Renal pelvis (tissue), 4 donors: Measurements from ENCODE around the gene RPS16. TPM values are rescaled to one million over a fixed set of nuclear protein-coding genes. Genes with fewer than 3 reads are reported as not detected.

Experiments
- DNase-seq: peaks from one replicate; pipeline ENCODE4 v3.0.0-alpha.2; 2013
- polyA plus RNA-seq, 3 donors: library from polyadenylated mRNA; unstranded; fragments of 120-200 nt; gene quantifications; one replicate each; pipeline ENCODE4 v1.2.1, GENCODE V29; 2013; ENCODE audit not compliant: insufficient read length in 3 of 3

The RPS16 gene
- polyA plus RNA-seq, 3 donors: 1,287 to 1,452 (median 1,291) TPM

DNA sequence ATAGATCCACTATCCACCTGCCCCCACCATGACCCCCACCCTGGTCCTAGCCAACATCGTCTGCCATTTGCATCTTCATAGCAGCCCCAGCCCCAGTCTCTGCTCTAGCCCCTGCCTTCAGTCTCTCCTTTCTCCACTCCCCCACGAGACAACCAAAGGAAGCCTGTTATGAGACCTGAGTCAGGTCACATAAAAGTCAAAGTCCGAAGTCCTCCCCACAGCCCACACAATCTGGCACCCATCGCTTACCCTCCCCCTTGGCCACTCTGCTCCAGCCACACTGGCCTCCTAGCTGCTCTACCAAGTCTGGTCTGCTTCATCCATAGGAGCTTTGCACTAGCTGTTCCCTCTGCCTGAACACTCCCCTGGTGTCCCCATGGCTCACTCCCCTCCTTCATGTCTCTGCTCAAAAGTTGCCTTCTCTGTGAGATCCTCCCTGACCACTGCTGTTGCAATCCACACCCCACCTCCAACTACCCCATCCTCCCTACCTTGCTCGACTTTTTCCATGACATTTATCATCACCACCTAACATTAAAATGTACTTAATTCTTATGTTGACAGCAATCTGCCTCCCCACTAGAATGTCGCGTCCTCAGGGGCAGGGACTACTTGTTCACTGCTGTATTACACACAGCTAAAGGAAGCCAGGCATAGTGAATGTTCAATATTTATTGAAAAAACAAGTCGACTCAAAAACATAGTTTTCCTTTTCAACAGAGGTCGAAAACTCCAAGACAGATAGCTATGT is 24.5 kb downstream of the RPS16 start:
- DNase-seq: no peak

DNA sequence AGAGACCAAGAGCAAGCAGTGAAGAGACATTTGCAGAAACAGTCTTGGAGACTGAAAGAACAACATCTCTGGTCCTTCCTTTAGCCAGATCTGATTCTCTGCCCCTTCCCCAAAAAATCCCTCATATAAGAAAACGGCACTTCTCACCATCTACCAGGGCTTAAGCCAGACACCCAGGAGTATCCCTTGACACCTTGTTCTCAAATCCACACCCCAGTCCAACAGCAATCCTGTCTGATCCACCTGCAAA is 25.0 kb downstream of the RPS16 start:
- DNase-seq: no peak

DNA sequence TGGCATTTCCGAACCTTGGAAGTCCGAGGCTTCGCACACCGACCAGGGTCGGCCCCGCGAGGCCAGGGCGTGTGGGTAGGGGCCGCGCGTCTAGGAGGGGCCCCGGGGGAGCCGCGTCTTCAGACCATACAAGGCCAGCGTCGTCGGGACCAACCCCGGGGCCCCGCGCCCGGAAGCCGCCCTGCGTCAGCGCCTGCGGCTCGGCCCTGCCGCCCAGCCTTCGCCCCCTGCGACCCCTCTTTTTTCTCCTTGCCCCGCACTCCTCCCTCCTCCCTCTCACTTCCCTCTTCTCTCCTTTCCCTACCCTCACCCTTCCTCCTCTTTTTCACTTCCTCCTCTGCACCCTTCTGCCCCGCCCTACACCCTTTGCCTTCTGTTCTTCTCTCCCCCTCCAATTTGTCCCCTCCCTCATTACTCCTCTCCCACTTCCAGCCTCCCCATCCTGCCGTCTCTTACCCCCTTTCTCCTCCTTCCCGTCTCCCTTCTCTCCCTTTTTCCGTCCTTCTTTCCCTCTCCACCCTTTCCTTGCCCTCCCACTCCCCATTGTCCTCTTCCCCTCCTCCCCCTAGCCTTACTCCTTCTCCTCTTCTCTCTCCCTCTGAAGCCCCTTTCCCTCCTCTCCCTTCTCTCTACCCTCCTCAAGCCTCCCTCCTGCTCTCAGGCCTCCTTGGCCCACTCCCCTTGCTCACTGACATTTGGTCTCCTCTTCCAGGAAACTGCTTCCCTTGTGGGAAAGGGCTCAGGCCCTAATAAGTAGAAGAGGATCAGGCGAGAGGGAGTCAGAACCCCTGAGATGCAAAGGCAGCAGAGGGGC is 25.5 kb downstream of the RPS16 start:
- peak; percentile 53 for DNase-seq

DNA sequence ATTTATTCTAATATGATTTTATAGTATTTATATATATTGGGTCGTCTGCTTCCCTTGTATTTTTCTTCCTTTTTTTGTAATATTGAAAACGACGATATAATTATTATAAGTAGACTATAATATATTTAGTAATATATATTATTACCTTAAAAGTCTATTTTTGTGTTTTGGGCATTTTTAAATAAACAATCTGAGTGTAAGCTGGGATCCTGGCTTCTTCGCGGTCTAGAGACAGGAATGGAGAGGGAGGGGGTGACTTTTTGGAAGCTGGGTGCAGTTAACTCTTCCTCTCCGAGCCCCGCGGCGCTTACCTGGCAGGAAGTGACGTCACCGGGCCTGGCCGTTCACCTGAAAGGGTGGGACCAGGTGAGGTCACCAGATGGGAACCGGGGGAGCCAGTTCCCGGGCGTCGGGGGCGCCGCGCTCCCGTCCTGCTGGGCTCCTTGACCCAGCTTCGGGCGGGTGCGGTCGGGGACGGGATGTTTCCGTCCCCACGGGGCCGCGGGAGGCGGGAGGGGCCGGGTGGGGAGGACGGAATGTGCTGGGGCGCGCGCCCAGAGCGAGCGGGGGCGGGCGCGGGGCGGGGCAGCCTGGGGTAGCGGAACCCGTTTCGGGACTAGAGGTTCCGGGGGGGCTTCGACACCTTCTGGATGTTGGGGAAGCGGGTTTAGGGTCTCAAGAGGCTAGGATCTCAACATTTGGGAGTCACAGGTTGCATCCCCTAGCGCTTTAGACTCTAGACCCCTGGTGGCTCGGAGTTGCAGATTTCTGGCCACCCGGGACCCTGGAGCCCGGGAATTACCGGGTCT is 26.3 kb downstream of the RPS16 start:
- peak; percentile 79 for DNase-seq

DNA sequence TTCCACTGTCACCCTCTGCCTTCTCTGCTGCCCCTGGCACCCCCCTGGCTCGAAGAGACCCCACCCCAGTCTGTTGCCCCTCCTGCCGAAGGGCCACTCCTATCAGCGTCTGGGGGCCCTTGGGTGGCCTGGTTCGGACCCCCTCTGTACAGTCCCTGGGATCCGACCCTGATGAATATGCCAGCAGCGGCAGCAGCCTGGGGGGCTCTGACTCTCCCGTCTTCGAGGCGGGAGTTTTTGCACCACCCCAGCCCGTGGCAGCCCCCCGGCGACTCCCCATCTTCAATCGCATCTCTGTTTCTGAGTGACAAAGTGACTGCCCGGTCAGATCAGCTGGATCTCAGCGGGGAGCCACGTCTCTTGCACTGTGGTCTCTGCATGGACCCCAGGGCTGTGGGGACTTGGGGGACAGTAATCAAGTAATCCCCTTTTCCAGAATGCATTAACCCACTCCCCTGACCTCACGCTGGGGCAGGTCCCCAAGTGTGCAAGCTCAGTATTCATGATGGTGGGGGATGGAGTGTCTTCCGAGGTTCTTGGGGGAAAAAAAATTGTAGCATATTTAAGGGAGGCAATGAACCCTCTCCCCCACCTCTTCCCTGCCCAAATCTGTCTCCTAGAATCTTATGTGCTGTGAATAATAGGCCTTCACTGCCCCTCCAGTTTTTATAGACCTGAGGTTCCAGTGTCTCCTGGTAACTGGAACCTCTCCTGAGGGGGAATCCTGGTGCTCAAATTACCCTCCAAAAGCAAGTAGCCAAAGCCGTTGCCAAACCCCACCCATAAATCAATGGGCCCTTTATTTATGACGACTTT is 27.1 kb downstream of the RPS16 start:
- DNase-seq: peak; percentile 29

DNA sequence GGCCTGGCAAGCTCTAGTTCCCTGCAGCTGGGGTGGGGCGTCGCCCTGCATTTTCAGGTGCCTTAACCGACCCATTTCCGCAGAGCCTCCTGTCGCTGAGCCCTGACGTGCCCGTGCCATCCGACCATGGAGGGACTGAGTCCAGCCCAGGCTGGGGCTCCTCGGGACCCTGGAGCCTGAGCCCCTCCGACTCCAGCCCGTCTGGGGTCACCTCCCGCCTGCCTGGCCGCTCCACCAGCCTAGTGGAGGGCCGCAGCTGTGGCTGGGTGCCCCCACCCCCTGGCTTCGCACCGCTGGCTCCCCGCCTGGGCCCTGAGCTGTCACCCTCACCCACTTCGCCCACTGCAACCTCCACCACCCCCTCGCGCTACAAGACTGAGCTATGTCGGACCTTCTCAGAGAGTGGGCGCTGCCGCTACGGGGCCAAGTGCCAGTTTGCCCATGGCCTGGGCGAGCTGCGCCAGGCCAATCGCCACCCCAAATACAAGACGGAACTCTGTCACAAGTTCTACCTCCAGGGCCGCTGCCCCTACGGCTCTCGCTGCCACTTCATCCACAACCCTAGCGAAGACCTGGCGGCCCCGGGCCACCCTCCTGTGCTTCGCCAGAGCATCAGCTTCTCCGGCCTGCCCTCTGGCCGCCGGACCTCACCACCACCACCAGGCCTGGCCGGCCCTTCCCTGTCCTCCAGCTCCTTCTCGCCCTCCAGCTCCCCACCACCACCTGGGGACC is 27.9 kb downstream of the RPS16 start:
- peak; percentile 22 for DNase-seq

DNA sequence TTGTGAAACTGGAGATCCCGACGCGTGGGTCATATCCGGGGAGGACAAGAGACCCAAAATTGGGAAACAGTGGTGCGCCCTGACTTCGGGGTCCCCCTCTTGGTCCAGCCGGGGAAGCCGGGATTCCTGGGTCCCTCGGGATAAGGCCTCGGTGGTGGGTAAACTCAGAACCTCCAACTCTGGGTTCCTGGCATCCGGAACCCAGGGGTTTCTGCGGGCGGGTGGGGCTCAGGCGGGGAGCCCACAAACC is 28.4 kb downstream of the RPS16 start:
- DNase-seq: no peak

DNA sequence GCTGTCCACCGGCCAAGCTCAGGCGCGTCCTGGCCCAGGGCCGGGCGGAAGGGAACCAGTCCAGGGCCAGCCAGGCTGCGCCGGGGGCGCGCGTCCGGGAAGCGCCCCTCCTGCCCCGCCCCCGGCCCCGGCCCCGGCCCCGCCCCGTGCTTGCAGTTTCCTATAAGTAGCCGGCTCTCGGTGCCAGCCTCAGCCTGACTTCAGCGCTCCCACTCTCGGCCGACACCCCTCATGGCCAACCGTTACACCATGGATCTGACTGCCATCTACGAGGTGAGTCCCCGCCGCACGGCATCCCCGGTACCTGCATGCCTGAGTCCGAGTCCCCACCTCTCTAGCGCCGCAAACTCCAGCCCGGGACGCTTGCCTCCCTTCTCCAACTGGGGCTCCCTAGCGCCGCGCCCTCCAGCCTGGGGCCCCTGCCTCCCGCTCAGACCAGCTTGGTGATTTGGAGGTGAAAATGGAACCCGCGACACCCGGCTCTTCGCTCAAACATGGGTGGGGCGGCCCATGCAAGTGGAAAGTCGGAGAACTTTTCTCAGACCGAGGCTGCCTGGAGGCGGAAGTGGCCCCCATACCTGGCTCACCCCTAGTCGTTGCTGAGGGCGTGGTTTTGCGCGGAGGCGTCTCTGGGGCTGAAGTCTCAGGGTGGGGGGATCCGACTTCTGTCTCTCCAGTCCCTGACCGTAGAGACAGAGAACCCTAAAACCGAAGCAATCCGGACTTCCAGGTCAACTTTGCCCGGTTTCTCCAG is 28.9 kb downstream of the RPS16 start, which contains the start of gene ZFP36:
Gene ZFP36, plus strand, starts transcription at position 192 of the 754 bp plus-strand sequence. Its CDS starts 58 bp downstream, at position 250.
- peak; percentile 80 for DNase-seq

DNA sequence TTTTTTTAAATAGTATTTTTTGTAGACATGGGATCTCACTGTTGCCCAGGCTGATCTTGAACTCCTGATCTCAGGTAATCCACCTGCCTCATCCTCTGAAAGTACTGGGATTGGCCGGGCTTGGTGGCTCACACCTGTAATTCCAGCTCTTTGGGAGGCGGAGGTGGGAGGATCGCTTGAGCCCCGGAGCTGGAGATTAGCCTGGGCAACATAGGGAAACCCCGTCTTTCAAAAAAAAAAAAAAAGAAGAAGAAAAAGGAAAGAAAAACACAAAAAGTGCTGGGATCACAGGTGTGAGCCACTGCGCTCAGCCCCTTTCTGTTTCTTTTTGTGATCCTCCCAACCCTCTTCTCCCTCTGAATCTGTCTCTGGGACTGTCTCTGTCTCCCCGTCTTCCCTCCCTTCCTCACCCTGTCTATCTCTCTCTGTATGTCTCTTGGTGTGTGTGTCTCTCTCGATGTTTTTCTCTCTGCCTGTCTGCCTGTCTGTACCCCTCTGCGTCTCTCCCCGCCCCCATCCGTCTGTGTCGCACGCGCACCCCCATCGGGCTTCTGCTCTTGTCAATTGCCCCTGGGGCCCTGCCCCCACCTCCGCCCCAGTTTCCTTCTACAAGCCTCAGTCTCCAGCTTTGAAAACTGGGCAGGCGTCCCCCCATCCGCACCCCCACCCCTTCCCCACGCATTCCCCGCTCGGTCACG is 29.6 kb downstream of the RPS16 start:
- DNase-seq: no peak

DNA sequence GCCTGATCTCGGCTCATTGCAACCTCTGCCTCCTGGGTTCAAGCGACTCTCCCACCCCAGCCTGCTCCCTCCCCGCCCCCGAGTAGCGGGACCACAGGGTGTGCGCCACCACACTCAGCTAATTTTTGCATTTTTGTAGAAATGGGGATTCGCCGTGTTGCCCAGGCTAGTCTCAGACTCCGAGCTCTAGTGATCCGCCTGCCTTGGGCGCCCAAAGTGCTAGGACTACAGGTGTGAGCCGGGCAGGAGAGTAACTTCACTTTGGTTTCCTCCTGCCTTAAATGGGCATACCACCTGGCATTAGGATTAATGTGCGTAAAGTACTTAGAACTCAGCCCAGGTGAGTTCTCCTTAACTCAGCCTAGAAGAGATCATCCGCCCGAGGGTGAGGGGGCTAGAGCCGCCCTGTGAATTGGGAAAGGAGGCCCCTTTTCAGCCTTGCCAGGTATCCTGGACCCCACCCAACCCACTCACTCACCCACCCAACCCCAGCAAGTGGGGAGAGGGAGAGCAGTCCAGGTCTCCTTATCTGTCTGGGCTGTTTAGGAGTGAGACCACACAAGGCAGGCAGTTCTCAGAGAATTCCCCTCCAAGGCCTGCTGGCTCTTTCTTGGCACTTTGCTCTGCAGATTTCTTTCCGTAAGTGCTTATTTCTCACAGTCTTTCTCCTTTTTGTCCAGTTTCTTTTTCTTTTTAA is 30.3 kb downstream of the RPS16 start:
- no peak for DNase-seq

DNA sequence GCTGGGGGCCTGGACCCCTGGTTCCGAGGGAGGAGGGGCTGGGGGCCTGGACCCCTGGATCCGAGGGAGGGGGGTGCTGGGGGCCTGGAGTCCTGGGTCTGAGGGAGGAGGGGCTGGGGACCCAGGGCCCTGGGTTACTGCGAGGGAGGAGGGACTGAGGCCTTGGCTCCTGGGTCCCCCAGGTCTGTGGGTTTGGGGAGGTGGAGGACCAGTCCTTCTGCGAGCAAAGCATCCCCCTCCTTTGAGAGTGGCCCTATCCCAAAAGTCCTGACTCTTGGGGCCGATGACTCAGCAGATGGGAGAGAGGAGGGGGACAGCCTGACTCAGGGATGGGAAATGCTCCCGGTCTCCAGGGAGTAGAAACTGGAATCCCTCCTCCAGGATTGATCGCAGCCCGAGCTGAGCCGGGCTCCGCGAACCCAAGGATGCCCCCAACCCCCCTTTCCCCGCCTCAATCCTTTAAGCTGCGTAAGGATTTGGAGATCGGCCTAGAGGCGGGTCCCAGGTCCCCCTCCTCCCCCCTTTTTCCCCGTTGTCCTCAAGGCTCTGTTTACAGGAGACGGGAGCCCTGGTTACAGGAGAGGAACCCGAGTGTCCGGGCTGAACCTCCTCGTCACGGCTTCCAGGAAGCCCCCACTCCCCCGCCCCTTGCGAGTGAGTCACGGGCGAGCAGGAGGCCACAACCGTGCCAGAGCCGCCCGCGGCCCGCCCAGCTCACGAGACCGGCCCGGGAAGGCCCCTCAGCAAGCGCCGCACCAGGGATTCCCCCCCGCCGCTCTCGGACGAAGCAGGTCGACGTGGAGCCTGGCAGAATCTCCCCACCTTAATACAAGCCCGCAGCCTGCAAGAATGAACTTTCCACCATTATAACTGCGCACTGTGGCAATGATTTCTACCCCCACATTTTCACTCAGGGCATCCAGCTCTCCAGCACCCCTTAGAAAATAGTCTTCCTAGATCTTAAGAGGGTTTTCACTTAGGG is 32.1 kb downstream of the RPS16 start:
- peak; percentile 95 for DNase-seq

DNA sequence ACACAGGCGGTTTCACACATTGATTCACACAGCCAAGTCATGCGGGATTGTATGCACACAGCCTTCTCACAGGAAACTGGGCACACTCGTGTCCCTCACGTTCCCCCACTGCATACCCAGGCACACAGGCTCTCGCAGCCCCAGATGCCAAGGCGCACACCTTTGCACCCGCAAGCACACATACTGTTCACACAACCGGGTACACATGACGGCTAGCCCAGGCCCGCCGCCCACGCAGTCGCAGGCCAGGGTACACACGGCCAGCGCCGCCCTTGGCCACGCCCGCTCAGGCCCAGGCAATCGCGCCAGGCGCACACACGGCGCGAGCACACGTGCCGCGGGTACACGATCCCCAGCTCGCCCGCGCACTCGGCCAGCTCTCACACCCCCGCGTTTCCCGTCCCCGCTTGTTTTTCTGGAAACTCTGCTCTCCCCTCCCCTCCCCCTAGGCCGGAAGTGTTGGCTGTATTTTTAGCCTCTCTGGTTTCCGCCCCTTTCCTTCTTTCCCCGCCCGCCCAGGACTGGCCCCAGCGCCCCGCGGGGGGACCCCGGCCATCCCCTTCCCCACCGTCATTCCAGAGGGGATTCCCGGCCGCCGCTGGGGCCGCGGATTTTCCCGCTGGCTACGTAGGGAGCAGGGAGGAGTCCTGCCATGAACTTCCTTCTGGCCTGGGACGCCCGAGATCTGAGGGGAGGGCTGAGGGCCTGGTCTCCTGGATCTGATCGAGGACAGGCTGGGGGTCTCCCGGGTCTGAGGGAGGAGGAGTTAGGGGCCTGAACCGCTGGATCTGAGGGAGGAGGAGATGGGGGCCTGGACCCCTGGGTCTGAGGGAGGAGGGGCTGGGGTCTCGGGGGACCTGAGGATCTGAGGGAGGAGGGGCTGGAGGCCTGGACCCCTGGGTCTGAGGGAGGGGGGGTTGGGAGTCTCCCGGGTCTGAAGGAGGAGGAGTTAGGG is 33.1 kb downstream of the RPS16 start:
- peak; percentile 95 for DNase-seq

DNA sequence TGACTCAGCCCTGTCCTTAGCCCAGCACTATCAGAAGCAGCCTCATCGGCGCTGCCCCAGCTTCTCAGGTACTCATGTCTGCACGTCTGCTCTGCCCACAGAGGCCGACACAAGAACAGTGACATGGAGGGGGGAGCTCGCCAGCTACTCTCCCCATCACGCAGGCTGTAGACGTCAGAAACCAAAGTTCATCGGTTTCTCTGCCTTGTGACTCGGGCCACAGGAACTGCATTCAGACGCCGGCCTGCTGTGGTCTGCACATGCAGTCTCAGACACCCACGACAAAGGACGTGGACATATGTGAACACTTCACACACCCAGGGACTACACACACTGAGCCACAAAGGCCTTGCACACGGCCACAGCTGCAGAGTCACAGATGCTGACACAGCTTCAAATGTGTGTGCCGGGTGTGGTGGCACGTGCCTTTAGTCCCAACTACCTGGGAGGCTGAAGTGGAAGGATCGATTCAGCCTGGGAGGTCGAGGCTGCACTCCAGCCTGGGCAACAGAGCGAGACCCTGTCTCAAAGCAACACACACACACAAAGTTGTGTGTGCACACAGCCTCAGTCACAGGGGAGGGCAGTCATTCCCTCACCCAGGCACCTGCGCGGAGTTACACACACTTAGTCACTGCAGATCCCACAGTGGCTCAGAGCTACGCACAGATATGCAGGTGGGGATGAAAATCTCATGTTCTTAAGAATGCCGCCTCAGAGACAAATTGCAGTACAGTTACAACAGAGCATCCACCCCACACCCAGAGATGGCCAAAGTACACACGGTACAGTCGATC is 34.0 kb downstream of the RPS16 start:
- DNase-seq: no peak

DNA sequence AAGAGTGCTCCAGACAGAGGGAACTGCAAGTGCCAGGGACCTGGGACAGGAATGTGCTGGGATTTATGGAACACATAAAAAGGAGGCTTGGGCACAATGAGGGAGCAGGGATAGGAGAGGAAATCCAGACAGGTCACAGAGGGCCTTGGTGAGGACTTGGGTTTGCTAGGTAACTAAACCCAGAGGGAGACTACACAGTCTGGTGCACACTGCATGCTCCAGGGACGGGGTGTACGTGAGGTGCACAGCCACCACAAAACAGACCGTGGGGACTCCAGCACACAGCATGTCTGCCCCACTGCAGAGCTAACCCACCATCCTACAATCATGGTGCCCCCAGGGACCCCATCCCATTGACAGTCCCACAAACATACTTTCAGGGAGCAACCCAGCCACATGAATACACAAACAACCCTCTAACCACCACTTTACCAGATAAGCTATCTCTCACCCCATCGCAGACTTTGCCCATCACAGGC is 34.6 kb downstream of the RPS16 start:
- no peak for DNase-seq

DNA sequence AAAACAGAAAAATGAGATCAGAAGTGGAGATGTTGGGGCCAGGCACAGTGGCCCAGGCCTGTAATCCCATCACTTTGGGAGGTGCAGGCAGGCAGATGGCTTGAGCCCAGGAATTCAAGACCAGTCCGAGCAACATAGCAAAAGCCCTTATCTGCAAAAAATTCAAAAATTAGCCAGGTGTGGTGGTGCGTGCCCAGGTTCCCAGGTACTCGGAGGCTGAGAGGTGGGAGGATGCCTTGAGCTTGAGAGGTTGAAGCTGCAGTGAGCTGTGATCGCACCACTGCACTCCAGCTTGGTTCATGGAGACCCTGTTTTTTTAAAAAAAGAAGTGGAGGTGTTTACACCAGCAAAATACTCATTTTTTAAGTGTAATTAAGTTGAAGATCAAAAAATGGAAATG is 35.7 kb downstream of the RPS16 start:
- no peak for DNase-seq

DNA sequence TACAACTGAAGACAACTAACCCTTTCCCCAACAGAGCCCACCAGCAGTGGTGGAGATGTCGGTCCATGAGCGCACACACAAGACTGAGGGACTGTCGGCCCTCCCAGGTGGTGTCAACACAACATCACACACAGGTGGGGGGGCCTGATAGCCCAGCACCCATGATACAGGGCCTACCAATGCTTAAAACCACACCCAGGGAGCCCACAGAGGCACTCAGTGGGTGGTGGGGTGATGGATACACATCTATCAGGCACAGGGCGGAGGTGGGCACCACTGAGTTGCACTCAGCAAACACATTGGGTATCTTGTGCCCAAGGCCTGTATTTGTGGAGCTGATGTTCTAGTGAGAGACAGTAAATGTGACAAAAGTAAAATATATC is 36.1 kb downstream of the RPS16 start:
- DNase-seq: no peak
